Measurements from ENCODE around the gene RXFP2.
A peak's percentile ranks its signal among the peaks of the same experiment; 100 is the strongest.

RXFP2 gene, protein sequence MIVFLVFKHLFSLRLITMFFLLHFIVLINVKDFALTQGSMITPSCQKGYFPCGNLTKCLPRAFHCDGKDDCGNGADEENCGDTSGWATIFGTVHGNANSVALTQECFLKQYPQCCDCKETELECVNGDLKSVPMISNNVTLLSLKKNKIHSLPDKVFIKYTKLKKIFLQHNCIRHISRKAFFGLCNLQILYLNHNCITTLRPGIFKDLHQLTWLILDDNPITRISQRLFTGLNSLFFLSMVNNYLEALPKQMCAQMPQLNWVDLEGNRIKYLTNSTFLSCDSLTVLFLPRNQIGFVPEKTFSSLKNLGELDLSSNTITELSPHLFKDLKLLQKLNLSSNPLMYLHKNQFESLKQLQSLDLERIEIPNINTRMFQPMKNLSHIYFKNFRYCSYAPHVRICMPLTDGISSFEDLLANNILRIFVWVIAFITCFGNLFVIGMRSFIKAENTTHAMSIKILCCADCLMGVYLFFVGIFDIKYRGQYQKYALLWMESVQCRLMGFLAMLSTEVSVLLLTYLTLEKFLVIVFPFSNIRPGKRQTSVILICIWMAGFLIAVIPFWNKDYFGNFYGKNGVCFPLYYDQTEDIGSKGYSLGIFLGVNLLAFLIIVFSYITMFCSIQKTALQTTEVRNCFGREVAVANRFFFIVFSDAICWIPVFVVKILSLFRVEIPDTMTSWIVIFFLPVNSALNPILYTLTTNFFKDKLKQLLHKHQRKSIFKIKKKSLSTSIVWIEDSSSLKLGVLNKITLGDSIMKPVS

DNA sequence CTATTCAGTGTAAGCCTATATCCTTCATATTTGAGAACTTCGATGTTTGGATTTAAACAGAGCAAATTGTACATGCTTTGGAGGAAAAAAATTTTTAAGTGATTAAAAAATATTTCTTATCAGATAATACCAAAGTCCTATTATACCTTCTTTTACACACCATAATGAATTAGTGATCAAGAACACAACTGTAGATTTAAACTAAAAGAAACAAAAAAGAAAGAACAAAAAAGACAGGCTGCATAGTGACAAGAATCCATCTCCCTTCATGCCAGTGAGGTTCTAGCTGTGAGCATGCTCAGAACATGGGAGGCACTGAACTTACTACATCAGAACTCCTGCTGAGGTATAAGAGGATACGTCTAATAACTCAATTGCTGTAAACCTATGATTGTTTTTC lies at the start of gene RXFP2:
TSS of gene RXFP2 (plus strand) at position 301 of the 400 bp plus-strand sequence. CDS start at position 388, 87 bp downstream.
- DNase-seq (ENCODE audit: low spot score): no peak

DNA sequence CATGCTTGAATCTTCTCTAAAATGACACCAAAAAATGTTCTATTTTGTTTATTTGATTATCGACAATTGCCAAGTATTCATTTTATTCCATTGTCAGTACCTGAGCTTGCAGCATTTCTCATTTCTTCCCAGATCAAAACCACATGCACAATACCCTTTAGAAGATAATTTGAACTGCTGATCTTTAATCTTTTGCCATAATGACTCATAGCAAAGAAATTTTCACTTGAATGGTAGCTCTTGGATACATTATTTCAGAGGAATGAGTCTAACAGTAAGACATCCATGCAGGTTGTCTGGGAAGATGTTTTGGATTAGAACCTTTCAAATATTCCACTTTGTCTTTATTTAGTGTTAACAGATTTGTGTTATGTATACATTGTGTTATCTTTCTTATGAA lies 42.0 kb upstream of the RXFP2 start:
- DNase-seq (ENCODE audit: low spot score): no peak

DNA sequence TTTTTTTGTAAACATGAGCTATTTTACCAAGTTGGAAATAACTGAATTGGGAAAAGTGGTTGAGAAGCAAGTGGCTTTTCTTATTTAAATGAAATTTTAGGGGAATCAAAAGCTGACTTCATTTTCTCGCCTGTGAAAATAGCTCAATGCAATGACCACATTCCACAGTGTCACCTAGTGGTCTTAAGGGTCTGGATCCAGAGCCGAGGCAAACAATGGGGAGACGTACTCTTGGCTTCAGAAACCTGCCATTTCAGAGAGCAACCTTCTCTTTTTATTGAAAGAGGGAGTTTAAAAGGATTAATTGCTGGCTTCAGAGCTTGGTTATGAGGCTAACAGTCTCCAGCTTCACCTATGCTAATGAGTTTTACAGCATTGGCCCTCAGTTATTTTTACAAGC lies 39.7 kb upstream of the RXFP2 start:
- DNase-seq (ENCODE audit: low spot score): no peak

DNA sequence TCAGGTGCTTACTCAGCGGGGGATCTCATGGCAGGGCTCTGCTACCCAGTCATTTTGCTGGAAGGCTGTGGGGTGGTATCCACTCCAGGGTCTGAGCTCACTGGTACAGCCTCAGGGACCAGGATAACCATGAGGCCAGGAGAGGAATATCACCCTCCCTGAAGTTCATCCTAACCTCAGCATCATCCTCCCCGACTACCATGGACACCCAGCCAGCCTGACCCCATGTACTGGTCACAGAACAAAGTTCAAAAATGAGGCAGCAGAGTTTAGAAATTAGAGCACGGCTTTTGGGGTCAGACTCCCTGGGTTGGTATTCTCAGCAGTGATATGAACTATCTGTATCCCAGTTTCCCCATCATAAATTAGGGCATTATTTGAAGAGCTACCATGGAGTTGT lies 35.5 kb upstream of the RXFP2 start:
- DNase-seq (ENCODE audit: low spot score): no peak

DNA sequence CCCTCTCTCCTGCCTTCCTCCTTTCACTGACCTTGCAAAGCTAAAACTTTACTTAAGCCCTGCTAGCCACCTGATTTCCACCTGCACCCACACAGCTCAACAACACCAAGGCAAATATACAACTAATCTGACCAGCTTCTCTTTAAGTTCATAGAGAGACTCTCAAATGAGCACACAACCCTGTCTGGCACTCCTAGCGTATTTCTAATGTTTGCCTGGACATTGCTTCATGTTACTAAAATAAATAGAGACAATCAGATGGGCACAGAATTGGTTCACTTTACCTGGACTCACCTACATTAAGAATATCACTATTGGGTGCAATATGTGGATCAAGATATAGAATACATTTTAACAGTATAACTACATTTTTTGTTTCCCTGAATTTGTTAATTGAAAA lies 33.2 kb upstream of the RXFP2 start:
- no peak for DNase-seq (ENCODE audit: low spot score)

DNA sequence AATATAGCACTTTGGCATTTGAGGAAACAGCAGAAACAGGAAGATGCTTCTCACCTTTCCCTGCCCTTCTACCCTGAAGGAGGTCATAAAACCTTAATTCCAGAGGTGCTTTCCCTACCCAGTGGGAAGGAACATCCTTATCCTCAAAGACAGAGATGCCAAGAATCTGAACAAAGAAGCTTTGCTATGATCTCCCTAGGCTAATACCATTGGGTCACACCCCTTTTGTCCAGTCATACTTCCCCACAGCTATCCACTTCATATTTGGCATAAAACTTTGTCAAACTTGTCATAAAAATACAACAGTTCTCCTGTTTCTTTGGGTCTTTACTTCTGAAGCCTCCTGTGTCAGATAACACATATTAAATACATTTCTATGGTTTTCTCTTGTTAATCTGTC lies 21.7 kb upstream of the RXFP2 start:
- DNase-seq (ENCODE audit: low spot score): no peak

- no peak for DNase-seq (ENCODE audit: low spot score)
Observed at GRCh38 chr13:31719214-31719613, 20.1 kb upstream of the RXFP2 start.

- DNase-seq (ENCODE audit: low spot score): no peak
Observed at GRCh38 chr13:31722673-31723072, 16.7 kb upstream of the RXFP2 start.

DNA sequence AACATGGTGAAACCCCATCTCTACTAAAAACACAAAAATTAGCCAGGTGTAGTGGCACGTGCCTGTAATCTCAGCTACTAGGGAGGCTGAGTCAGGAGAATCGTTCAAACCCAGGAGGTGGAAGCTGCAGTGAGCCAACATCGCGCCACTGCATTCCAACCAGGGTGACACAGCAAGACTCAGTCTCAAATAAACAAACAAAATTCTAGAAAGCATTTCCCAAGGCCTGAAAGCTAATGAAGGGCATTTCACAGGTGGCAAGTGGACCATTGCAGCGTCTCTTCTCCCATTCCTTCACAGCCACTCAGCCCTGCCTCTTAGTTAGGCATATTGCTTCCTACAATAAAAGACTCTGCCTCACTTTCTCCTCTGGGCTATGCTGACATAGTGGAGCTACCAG lies 13.5 kb upstream of the RXFP2 start:
- no peak for DNase-seq (ENCODE audit: low spot score)

DNA sequence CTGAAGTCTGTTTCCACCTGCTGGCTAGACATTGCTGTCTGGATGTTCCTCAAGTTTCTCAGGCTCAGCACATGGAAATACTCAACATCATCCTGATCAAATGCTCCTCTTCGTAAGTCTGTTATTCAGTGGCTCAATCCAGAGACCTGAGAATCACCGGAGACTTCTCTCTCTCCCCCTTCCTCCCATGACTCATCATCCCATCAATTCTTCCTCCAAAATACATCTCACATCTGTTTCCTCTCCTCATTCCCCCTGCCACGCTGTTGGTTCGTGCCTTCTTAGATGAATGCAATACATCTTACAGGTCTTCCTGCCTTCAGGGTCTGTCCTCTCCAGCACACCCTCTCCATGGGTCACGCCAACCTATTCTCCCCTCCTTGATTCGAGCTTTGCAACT lies 7.4 kb upstream of the RXFP2 start:
- DNase-seq (ENCODE audit: low spot score): no peak

- DNase-seq (ENCODE audit: low spot score): no peak
Observed at GRCh38 chr13:31733066-31733465, 6.3 kb upstream of the RXFP2 start.

GRCh38 chr13:31733647-31734046 lies 5.7 kb upstream of the RXFP2 start:
- no peak for DNase-seq (ENCODE audit: low spot score)

DNA sequence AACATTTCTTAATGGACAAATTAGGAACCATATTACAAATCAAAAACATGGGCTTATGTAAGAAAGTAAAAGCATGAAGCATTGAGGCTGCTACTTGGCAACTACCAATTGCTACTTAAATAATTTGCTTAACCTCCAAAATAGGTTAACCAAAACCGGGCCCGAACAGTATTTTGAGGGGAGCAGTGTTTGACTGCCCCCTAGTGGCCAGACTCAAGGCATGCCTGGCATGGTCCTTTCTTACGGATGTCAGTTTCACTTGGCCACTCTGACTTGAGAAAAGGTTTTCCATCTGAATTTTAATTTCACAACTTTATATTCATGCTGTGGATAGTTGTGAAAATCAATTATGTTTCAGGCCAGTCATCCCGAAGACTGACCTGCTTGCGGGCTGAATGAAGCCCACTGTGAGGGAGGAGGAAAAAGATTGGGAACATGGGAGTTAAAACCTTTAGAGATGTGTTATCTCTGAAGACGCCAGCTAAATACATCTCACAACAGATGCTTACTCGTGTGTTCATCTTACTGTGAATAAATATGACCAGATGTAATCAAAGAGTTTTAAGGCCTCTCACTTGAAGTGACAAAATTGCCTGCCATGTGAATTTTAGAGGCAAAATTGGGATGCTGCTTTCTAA lies 2.9 kb downstream of the RXFP2 start:
- DNase-seq (ENCODE audit: low spot score): peak; percentile 23

- DNase-seq (ENCODE audit: low spot score): no peak
Observed at GRCh38 chr13:31747291-31747690, 8.0 kb downstream of the RXFP2 start.

GRCh38 chr13:31747966-31748365 lies 8.6 kb downstream of the RXFP2 start:
- DNase-seq (ENCODE audit: low spot score): no peak

DNA sequence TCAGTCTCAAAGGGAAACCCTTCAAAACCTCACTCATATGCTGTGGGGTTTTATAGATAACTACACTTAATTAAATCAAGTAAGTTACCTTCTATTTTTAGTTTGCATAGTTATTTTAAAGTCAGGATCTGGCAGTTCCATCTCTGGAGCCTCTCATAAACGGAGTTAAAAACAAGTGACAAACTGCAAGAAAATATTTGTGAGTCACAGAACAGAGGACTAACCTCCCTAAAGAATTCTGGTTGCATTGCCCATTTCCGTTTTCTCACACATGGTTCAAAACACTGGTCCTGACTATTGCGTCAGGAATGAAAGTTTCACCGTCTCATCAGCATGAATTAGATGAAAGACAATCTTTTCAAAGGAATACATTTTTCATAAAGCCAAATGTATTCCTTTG lies 10.6 kb downstream of the RXFP2 start:
- peak; percentile 71 for DNase-seq (ENCODE audit: low spot score)

GRCh38 chr13:31755211-31755610 lies 15.9 kb downstream of the RXFP2 start:
- no peak for DNase-seq (ENCODE audit: low spot score)

DNA sequence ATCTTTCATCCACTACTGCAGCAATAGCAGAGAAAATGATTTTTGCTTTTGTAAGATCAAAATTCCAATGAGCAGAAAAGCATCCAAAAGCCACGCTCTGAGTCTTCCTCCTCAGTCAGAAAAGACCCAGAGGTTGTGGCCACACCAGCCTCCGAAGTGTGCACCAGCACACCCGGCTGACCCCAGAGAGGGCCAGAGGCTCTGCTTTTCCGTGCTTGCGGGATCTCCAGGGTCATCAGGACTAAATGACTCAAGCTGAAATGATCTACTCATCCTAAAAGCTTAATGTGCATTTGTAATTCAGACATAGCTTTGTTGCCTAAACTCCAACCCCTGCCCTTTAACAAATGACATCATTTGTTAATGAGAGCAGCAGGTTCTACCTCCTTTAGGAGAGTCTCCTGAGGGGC lies 16.5 kb downstream of the RXFP2 start:
- peak; percentile 53 for DNase-seq (ENCODE audit: low spot score)

DNA sequence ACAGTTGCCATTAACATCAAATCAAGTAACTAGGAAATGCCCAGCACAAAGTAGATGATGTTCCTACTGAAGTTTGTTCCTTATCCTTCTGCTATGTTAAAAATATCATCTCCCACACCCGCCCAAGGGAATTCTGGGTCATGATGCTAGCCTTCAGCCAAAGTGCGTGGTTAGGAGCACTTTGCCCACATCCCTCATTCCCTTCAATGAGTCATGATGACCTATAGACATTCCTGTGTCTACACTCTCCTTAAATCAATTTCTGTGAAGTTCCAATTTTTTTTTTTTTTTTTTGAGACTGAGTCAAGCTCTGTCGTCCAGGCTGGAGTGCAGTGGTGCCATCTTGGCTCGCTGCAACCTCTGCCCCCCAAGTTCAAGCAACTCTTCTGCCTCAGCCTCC lies 17.0 kb downstream of the RXFP2 start:
- DNase-seq (ENCODE audit: low spot score): peak; percentile 71

DNA sequence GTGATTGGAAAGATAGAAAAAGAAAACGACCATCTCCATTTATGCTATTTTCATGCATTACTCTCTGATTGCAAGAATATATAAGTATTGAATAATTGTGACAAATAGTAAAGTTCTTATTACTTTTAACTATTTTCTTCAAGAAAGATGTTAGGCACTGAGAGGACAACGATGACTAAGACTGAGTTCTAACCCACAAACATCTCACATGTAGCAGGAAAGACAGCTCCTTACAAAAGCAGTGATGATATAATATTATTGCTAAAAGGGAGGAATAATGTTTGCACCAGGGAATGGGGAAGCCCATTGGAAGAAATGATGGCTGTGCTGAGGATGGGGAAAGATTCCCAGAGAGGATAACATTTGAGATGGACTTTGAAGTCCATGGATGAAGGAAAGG lies 22.6 kb downstream of the RXFP2 start:
- no peak for DNase-seq (ENCODE audit: low spot score)

DNA sequence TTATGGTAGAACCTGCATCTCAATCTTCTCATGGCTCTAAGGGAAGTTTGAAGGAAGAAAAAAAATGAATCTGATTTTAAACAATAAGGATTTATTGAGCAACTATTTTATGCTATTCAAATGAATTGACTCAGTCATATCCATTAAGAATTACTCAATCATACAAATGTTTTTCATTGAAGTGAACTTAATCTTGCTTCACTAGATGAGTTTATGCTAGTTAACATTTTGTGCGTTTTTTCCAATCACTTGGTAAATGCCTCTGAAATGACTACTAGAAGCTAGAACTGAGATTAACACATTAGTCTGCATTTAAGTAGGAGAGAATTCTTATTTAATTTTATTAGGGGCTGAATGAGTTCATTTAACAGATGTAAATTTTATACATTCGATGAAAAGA lies 25.2 kb downstream of the RXFP2 start:
- DNase-seq (ENCODE audit: low spot score): no peak

- DNase-seq (ENCODE audit: low spot score): peak; percentile 31
Observed at GRCh38 chr13:31765138-31765785, 25.9 kb downstream of the RXFP2 start.
